ENCODE data around the gene PHTF2. TPM values are rescaled to one million over a fixed set of nuclear protein-coding genes. Genes with fewer than 3 reads are reported as not detected.

Gene PHTF2
- total and polyA plus RNA-seq, 2 of the 4 experiments (the other 2 are of a cell fraction): 28.3 to 69.9 TPM

- TF ChIP-seq, protein P1, sequence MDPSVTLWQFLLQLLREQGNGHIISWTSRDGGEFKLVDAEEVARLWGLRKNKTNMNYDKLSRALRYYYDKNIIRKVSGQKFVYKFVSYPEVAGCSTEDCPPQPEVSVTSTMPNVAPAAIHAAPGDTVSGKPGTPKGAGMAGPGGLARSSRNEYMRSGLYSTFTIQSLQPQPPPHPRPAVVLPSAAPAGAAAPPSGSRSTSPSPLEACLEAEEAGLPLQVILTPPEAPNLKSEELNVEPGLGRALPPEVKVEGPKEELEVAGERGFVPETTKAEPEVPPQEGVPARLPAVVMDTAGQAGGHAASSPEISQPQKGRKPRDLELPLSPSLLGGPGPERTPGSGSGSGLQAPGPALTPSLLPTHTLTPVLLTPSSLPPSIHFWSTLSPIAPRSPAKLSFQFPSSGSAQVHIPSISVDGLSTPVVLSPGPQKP (IDR thresholded peaks at IDR 0.05; ENCODE audit: borderline replicate concordance, low read depth, low read length): no peak
- TF ChIP-seq MAFK (IDR thresholded peaks at IDR 0.05; ENCODE audit: low read depth, low read length) (no peak), POLR2A (IDR thresholded peaks at IDR 0.05; ENCODE audit: low read depth, low read length) (no peak), RFX5 (IDR thresholded peaks at IDR 0.05; ENCODE audit: low read depth, low read length) (no peak), RAD21 (IDR thresholded peaks at IDR 0.05; ENCODE audit: low read length) (no peak)
Measured at GRCh38 chr7:77918676-77919075, 120.1 kb downstream of the PHTF2 start (continued).

- no peak overlapping the region for H3K56ac ChIP-seq (ENCODE audit: extremely low read depth, insufficient read depth, low read length)
- H3K27ac ChIP-seq (ENCODE audit: insufficient read depth, low read length): no peak overlapping the region
- no peaks in the 10 kb centered on the region for H3K4me1 ChIP-seq (ENCODE audit: control insufficient read depth, insufficient read depth, low read length)
- H3K23ac ChIP-seq (ENCODE audit: low read depth, low read length): no peak overlapping the region
- no peak overlapping the region for H2BK120ac ChIP-seq (ENCODE audit: low read depth, low read length)
- no peak for DNase-seq
- H2AK9ac ChIP-seq (replicated peaks; ENCODE audit: low read depth, low read length, poor library complexity): no peak overlapping the region
- intact Hi-C loops (cut with micrococcal nuclease): no loop called here
- H2BK20ac ChIP-seq (ENCODE audit: low read depth, low read length): no peak overlapping the region
- peaks cover 3% of the 10 kb centered on the region in 2 experiments; a peak in 2 of 4 replicates for H3K79me1 ChIP-seq (ENCODE audit: low read depth in 1 of 2, low read length in 2 of 2)
- no peak overlapping the region for H3K14ac ChIP-seq (replicated peaks; ENCODE audit: low read depth, low read length)
- H3K4ac ChIP-seq (ENCODE audit: low read depth, low read length): no peak overlapping the region
- no peak overlapping the region for H3K4me3 ChIP-seq (ENCODE audit: insufficient read depth, low read depth, low read length)
- POLR2A ChIA-PET (ENCODE audit: unreplicated experiment): interaction anchor here (0.6 kb wide), 1 partner anchor 184 kb away, joined by 3 read pairs; no protein-coding TSS in a partner anchor
- H4K20me1 ChIP-seq (ENCODE audit: insufficient read depth, low read length): no peaks in the 10 kb centered on the region; the same call in 1 of the 2 replicates
- no peaks in the 10 kb centered on the region for H3K9me3 ChIP-seq (ENCODE audit: control insufficient read depth, insufficient read depth, low read length)
- no peak overlapping the region for H2AFZ ChIP-seq (replicated peaks; ENCODE audit: low read length, poor library complexity)
- no peak overlapping the region for H2BK15ac ChIP-seq (ENCODE audit: low read depth, low read length)
- H3K18ac ChIP-seq (ENCODE audit: low read depth, low read length): no peak overlapping the region
- no peak overlapping the region for H2BK5ac ChIP-seq (ENCODE audit: low read depth, low read length, poor library complexity, severe bottlenecking)
- dilution Hi-C loops (cut with HindIII; ENCODE audit: low sequenced_read_pairs, unreplicated experiment): no loop called here
- no peak overlapping the region for H3K4me2 ChIP-seq (ENCODE audit: low read depth, low read length)
- in situ Hi-C loops (cut with MboI; ENCODE audit: low sequenced_read_pairs): no loop called here
- no peak for ATAC-seq (ENCODE audit: low read depth)
- H3K36me3 ChIP-seq (ENCODE audit: control insufficient read depth, insufficient read depth, low read length): peaks cover 2% of the 10 kb centered on the region
- WGBS, 2 experiments (ENCODE audit: extremely low coverage in 2 of 2, insufficient read length in 1 of 2): 100% methylated on average over 1 of the region's 2 CpGs; no CpG with 5 or more reads in 1 of the 2 experiments
- no peak overlapping the region for H4K5ac ChIP-seq (ENCODE audit: low read depth, low read length)
- H2AK5ac ChIP-seq (ENCODE audit: low read depth, low read length): no peak overlapping the region
- H3K9me1 ChIP-seq (ENCODE audit: insufficient read depth, low read length): no peaks in the 10 kb centered on the region
- H4K8ac ChIP-seq (ENCODE audit: low read depth in 2 of 2, low read length in 2 of 2): no peak overlapping the region
- no TSS peak for BruUV-seq (replicated peaks)
- H3K9ac ChIP-seq (ENCODE audit: low read depth, low read length): no peak overlapping the region
- CTCF ChIA-PET: interaction anchor here (0.6 to 1.6 kb wide), 2 partner anchors 12 to 504 kb away, joined by 3 to 7 read pairs; no protein-coding TSS in a partner anchor
- H4K91ac ChIP-seq (ENCODE audit: insufficient read depth, low read depth, low read length): no peak overlapping the region
- H3K27me3 ChIP-seq (ENCODE audit: control insufficient read depth, insufficient read depth, low read length): no peaks in the 10 kb centered on the region
- no peak for TF ChIP-seq MAZ (IDR thresholded peaks at IDR 0.05; ENCODE audit: borderline replicate concordance, low read depth, low read length)
- TF ChIP-seq POLR2A (IDR thresholded peaks at IDR 0.05; ENCODE audit: low read depth, low read length): no peak
- no peak for TF ChIP-seq FOS (IDR thresholded peaks at IDR 0.05; ENCODE audit: low read depth, low read length)
- no peak for TF ChIP-seq RCOR1 (IDR thresholded peaks at IDR 0.05; ENCODE audit: insufficient replicate concordance, low read length)
- TF ChIP-seq SMC3 (IDR thresholded peaks at IDR 0.05; ENCODE audit: low read depth, low read length): no peak
- TF ChIP-seq BHLHE40 (IDR thresholded peaks at IDR 0.05; ENCODE audit: low read depth, low read length): no peak
- no peak for TF ChIP-seq MXI1 (IDR thresholded peaks at IDR 0.05; ENCODE audit: borderline replicate concordance, low read depth, low read length)
- TF ChIP-seq, protein P1 (IDR thresholded peaks at IDR 0.05; ENCODE audit: borderline replicate concordance, low read depth, low read length): no peak
- TF ChIP-seq CHD1 (IDR thresholded peaks at IDR 0.05; ENCODE audit: low read depth, low read length): no peak
- no peak for TF ChIP-seq CTCF (conservative IDR thresholded peaks at IDR 0.05; ENCODE audit: low read depth, low read length)
- no peak for TF ChIP-seq MAFK (IDR thresholded peaks at IDR 0.05; ENCODE audit: low read depth, low read length)
- TF ChIP-seq RAD21 (IDR thresholded peaks at IDR 0.05; ENCODE audit: low read length): no peak
Measured at GRCh38 chr7:77923419-77923818, 124.8 kb downstream of the PHTF2 start.

All from IMR-90 (cell line).